ENCODE data around the gene WNT9A.

- TF ChIP-seq CTCF (IDR thresholded peaks at IDR 0.05; ENCODE audit: poor library complexity, severe bottlenecking) (no peak), POLR2AphosphoS5 (IDR thresholded peaks at IDR 0.05) (no peak), SMC3 (conservative IDR thresholded peaks at IDR 0.05; ENCODE audit: poor library complexity) (no peak)
Measured at GRCh38 chr1:227895828-227896685, 51.7 kb downstream of the WNT9A start.

All from neural cell (in vitro differentiated cells).